Stimulated activated naive CD4-positive, alpha-beta T cell (primary cell): ENCODE results near the gene TBATA.

Source experiments
- DNase-seq, 6 experiments: peaks; one replicate each; lab custom pipeline; 2025; lab: John Stamatoyannopoulos, UW

The TBATA gene

DNA sequence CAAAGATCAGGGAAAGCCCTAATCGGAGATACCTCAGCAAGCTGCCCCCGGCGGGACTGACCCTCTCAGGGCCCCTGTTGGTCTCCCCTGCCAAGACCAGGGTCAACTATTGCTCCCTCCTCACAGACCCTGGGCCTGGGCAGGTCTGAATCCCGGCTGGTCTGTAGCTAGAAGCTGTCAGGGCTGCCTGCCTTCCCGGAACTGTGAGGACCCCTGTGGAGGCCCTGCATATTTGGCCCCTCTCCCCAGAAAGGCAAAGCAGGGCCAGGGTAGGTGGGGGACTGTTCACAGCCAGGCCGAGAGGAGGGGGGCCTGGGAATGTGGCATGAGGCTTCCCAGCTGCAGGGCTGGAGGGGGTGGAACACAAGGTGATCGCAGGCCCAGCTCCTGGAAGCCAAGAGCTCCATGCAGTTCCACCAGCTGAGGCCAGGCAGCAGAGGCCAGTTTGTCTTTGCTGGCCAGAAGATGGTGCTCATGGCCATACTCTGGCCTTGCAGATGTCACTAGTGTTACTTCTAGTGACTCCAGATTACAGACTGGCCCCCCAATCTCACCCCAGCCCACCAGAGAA, 24.1 kb downstream of the TBATA start:
- no peak for DNase-seq

DNA sequence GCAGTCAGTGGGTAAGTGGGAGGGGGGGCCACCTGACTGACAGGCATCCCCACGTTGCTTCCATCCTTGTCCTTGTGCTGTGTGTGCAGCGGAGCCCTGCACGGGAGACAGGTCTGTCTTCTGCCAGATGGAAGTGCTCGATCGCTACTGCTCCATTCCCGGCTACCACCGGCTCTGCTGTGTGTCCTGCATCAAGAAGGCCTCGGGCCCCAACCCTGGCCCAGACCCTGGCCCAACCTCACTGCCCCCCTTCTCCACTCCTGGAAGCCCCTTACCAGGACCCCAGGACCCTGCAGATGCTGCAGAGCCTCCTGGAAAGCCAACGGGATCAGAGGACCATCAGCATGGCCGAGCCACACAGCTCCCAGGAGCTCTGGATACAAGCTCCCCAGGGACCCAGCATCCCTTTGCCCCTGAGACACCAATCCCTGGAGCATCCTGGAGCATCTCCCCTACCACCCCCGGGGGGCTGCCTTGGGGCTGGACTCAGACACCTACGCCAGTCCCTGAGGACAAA, 24.8 kb downstream of the TBATA start:
- DNase-seq = no peak

DNA sequence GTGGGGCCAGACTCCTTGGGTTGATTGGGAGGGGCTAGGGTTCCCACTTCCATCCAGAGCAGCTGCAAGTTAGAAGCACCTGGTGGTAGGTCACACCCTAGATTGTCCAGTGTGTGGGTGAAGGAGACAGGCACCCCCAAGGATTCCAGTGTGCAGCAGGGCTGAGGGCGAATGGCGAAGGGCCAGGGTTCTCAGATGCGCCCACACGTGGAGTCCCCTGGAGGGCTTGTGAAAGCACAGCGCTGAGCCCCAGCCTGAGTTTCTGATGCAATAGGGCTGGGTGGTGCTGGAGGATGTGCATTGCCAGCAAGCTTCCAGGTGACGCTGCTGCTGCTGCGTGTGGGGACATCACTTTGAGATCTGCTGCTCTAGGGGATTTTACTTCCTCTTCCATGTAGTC, 25.4 kb downstream of the TBATA start:
- DNase-seq = no peak

DNA sequence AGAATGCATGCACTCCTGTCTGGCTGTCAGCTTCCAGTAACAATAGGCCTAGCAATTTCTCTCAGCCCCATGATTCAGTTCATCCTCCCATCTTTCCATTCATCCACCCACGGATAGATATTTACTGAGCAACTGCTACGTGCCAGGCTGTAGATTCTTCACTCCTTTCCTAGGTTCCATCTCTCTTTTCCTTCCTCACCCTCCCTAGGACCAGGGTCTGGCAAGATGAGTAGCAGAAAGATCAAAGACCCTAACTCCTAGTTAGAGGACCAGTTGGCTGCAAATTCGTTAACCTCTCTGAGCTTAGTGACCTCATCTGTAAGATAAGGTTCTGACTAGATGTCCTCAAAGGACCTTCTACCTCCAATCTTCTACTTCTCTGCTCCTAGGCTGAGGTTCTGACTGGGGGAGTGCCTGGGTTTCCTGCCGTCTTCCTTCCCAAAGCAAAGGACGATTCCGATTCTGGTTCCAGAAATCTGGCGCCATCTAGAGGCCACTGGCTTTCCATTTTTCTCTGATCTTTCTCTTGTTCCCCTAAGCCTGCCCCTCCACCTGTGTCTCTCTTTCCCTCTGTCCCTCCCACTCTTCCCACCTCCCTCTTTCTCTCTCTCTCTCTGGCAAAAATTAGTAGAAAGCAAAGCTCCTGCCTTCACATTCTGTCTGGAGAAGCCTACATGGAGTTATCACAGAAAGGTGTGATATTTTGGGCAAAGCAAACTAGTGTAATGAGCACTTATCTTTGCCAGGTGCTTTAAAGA, 26.2 kb downstream of the TBATA start:
- DNase-seq = peak; percentile 22 to 67 (median 35)

DNA sequence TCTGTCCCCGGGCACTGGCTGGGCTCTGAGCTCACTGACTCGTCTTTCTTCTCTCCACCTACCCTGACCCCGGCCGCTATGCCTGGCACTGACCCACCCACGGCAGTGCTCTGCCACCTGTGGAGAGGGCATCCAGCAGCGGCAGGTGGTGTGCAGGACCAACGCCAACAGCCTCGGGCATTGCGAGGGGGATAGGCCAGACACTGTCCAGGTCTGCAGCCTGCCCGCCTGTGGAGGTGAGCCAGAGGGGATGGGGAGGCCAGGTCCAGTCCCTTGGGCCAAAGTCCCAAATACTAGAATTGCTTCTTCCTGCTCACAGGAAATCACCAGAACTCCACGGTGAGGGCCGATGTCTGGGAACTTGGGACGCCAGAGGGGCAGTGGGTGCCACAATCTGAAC, 27.3 kb downstream of the TBATA start:
- no peak for DNase-seq

DNA sequence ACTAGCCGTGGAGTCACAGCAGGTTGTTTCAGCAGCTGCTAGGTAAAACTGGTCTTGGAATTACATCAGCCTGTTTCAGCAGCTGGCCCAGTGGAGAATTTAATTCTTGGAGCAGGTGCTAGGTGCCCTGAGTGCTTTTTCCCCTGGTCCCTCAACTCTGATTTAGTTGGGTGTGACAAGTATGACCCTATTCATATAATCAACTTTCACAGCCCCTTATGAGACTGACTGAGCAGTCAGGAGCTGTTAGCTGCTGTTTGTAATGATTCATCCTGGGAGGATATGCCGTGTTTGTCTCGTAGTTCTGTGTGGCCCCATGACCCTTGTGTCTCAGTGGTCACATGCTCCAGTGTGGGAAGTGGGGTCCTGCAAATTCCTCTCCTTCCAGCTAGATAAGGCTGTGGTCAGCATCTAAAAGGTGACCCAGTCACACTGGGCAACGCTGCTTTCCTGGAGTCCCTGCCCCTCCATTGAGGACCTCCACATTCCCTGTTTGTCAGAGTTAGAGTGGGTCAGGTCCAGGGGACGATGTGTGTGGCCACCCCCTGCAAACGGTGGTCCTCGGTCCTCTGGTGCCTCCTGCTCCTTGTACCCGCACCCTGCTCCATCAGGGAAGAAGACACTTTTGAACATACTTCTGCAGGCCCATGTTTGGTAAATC, 28.3 kb downstream of the TBATA start:
- no peak for DNase-seq

DNA sequence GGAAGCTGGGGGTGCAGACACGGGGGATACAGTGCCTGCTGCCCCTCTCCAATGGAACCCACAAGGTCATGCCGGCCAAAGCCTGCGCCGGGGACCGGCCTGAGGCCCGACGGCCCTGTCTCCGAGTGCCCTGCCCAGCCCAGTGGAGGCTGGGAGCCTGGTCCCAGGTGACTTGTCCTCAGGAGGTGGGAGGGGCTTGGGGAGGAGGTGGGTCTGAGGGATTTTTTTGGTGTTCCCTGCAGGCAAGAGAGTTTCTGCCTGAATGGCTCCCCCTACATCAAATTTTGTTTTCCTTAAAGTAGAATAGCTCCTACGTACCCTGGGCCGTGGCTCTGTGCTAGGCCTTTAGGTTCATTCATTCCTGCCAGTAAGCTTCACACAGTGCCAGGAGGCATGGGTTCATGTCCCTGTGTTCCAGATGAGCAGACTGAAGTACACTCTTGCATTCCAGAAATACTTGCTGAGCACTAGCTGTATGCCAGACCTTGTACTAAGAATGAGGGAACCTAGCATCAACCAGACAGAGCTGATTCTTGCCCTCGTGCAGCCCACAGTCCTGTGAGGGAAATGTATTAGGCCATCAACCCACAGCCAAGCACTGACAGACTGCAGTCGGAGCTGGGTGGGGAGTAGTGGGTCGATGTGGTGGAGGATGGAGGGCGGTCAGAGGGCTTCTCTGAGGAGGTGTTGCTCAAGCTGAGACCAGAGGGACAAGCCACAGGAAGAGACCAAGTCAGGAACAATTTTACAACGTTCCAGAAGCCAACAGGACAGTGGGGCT, 31.1 kb downstream of the TBATA start:
- DNase-seq = no peak

DNA sequence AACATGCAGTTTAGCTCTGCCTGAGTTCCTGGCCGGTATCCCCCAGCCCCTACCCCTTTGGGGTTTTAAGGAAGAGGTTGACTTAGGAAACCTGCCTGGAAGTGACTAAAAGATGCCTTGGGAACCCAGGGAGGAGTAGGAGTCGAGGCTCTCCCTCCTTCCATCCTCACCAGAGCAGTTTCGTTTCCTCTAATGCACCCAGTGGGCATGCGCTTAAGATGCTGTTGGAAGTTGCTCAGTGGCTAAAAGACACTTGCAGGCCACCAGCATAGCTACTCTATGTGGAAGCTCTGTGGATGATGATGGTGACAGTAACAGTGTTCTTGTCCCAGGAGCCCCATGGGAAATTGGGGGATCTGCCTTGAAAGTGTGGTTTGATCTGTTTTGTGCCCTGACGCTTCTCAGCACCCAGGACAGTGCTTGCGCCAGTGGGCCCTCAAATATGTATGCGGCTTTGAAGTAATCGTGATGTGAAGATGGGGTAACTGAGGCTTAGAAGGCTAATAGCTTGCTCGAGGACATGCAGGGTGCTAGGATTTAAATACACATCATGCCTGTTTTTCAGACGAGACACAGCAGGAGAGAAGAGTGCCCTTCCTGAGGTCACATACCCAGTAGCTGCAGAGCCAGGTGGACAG, 32.0 kb downstream of the TBATA start:
- DNase-seq = no peak

DNA sequence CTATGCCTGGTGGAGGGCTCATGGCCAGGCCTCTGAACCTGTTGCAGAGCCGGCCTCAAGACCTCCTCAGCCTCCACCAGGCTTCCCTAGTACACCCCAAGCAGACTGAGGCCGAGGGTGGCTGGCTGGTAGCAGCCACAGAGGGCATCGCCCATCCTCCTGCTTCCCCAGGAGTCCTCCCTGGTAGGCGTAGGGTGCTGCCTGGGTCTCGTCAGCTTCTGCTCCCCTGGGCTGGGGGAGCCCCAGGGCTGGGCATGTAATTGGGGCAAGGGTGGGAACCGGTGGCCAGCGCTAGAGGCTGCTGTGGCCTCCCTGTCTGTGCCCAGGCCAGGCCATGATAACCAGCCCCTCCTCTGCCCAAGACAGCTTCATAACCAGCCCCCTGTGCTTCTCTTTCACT, 32.6 kb downstream of the TBATA start:
- no peak for DNase-seq

DNA sequence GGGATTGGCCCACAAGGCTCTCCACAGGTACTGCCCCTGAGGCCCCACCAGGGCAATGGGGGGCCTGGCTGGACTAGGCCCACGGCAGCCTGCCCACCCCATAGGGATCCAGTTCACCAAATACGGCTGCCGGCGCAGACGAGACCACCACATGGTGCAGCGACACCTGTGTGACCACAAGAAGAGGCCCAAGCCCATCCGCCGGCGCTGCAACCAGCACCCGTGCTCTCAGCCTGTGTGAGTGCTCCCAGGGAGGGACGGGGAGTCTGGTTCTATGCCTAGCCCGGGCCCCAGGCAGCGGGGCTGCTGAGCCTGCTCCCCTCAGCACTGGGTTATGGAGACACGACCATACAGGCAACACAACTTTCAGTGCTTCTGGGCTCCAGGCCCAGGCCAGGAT, 33.2 kb downstream of the TBATA start:
- no peak for DNase-seq

DNA sequence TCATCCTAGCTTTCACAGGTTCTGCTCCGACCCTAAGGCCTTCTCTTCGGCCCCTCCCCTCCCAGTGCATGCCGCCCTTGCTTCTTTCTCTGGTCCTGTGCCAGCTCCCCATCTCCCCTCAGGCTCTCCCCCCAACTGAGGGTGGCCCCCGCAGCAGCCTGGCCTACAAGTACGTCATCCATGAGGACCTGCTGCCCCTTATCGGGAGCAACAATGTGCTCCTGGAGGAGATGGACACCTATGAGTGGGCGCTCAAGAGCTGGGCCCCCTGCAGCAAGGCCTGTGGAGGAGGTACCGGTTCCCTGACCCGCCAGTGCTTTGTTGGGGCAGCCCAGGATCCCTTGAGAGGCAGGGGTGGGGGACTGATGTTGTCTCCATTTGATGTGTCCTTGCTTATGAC, 33.8 kb downstream of the TBATA start:
- DNase-seq = no peak

DNA sequence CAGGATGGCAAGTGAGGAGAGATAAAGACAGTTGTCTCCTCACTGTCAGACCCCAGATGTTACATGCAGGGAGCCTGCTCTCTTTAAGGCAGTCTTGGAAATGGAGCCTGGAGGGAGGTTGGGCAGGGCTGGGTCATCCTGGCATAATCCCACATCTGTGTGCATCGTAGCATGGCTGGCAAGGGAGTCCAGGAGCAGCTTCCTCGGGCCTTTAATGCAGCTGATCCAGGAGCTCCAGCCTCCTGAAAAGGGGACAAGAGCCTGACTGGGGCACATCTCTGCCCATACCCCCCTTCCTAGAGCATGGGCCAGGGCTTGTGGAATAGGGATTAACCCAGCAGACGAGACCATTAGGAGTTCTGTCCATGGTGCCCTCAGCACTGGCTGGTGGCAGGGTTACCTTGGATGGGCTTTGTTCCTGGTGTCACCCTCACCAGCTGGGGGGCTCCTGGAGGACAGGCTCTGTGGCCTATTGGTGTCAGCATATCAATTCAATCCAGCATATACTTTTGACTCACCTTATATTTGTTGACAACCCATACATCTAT, 34.9 kb downstream of the TBATA start:
- DNase-seq = no peak

DNA sequence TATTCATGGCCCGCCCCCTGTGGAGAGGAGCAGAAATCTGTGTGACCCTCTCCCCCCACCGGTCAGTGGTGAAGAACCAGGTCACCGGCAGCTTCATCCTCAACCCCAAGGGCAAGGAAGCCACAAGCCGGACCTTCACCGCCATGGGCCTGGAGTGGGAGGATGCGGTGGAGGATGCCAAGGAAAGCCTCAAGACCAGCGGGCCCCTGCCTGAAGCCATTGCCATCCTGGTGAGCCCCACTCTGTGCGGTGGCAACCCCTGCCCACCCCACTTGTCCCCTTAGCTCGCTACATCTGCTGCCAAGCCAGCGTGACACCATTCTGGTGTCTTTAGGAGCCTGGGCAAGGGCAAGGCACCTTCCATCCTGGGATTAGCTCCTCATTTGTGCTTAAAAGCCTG, 35.4 kb downstream of the TBATA start:
- no peak for DNase-seq

DNA sequence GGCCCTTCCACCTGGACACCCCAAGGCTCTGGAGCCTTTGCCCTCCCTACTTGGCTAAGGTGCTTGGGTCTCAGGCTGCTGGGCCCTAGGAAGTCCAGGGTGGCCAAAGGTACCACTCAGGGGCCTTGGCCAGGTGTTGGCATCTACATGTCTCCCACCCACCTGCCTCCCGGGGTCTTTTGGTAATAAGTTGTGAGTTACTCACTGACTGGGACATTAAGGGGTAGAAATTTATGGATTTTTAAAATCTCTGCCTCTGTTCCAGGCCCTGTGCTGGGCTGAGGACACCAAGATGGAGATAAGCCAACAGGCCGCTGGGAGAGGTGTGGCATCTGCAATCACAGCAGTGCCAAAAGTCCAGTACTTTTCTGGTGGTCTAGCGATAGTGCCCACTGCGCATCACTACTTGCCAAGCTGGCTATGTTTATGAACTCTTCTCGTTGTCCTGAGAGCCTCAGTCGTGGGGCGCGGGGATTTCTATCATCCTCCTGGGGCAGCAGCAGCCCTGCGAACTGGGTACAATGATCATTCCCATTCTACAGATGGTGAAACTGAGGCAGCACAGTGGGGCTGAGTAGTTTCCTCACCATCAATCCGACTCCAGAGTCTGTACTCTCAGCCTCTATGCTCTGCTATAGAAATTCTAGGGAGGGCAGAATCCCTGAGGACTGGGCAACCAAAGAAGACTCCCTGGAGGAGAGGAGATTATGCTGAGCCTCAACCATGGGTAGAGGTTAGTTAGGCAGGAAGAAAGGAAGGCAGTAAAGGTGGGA, 36.2 kb downstream of the TBATA start:
- no peak for DNase-seq

DNA sequence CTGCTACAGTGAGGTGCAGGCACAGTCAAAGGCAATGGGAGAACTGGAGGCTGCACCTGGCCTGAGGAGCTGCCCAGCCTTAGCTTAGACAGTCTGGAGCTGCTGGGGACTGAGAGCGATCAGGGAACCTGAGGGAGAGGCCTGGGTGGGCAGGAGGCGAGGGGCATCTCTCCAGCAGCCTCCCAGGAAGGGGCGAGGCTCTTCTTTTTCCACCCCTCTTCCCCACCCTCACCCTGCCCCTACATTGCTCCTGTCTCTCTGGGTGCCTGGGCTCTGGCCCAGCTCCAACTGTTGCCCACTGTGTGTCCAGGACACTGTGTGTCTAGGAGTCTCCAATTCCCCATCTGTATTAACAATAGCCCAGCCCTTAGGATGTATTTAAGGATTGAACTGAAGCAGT, 36.9 kb downstream of the TBATA start:
- no peak for DNase-seq

DNA sequence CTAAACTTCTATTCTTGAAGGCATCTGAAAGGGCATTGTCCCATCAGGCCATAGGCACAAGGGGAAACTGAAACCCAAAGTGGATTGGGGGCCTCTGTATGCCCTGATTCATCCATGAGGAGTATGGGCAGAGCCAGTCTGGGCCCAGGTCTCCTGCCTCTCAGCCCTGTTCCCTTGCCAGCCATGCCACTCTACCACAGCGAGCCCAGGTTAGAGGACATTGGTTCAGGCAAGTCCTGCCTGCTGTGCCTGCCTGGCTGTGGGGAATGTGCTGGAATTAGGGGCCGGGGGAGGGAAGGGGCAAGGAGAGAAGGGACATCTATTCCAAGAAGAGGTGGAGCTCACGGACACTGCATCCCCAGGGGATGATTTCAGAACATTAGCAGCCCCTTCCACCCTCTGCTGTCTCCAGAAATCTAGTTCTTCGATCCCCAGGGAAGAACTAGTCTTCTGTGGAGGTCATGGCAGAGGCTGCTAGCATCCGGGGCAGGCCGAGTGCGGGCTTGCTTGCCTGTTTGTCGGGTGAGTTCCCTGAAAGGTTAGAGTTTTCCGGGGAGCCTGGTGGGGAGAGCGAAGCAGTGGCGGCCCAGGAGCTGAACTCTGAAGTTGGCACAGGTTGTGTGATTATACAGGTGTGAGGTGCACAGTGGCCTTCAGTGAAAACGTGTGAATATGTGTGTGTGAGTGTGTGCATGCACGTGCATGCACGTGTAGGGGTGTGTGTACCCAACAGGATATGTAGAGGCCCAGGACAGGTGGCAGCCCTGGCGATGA, 37.8 kb downstream of the TBATA start:
- DNase-seq = no peak

DNA sequence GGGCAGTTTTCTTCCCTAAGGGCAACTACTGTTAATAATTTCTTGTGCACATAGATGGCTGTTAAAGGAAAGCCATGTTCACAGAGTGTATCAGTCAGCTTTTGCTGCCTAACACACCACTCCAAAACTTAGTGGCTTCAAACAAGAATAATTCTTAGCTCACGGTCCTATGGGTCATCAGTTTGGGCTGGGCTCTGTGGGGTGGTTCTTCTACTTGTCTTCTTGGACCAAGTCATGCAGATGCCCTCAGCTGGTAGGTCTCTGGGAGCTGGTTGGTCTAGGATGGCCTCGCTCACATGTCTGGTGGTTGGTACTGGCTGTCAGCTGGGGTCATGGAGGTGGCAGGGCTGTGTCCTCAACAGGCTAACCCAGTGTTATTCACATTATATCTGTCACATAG, 39.6 kb downstream of the TBATA start:
- DNase-seq = no peak

DNA sequence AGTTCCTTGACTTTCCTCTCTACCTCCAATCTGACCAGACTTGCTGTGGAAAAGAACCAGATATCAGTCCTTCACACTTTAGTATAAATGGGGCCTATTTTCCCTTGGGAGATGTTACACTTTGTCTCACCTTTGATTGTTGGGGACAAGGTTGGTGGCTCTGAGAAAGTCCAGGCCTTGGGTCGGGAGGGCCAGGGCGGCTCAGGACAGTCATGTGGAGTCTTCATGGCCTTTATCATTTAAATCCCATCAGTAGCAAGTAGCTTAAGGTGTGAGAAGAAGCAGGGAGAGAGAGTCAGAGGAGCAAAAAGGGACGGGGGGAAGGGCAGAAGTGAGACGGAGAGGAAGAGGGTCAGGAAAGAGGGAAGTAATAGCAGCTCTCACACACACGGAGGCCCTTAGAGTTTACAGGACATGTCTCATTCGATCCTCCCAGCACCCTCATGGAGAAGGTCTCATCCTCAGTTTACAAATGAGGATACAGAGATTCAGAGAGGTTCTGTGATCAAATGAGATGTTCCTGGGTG, 40.5 kb downstream of the TBATA start:
- DNase-seq = no peak

DNA sequence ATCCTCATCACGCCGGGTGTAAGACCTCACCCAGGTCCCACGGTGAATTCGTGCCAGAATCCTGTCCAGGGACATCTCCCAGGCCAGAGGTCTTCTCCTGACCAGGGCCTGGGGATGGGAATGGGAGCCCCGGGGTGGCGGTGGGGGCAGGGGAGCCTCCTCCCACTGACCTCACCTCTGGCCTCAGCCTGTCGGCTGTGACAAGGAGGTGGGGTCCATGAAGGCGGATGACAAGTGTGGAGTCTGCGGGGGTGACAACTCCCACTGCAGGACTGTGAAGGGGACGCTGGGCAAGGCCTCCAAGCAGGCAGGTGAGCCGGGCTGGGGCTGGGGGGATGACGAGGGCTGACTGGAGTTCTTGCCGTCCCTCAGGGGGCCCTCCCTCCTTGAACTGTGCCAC, 41.3 kb downstream of the TBATA start:
- DNase-seq = no peak

DNA sequence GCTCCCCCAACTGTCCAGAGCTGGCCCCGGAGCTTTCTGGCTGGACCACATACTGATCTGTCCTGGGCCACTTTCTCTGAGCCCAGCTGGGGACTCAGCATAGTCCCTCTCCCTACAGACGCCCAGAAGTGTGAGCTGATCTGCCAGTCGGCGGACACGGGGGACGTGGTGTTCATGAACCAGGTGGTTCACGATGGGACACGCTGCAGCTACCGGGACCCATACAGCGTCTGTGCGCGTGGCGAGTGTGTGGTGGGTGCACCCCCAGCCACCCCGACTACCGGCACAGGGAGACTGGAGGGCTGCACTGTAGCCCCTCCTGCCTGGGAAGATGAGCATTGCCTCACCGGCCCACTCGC, 41.8 kb downstream of the TBATA start:
- no peak for DNase-seq
